COLO668 (cell line): ENCODE data around the gene ZNF587.
A peak's percentile ranks its signal among the peaks of the same experiment; 100 is the strongest.
"Not testable (repeated sequence)": the region's sequence is repeated elsewhere in the genome, so short reads cannot be mapped to it uniquely, and the experiment has no call there.

Source experiments
- DNase-seq: peaks from one replicate; lab custom pipeline; 2025; ENCODE audit not compliant: unreplicated experiment; lab: John Stamatoyannopoulos, UW

ZNF587 gene

DNA sequence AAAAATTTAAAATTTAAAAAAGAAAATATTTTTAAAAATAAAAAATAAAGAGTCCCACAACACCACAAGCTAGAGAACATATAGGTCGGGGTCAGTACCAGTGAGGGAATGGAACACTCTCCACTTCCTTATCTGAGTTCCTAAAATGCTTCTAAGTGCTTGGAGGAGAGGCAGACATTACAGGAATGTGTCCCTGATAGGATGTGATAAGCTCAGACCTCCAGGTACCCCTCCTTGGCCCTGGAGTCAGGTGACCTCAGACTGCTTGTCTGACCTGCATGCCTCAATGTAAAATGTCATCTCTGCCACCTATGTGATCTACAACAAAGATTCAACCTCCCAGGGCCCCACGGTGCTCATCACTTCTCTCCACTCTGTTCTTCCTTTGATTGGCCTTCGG is 36.4 kb downstream of the ZNF587 start:
- DNase-seq: no peak

DNA sequence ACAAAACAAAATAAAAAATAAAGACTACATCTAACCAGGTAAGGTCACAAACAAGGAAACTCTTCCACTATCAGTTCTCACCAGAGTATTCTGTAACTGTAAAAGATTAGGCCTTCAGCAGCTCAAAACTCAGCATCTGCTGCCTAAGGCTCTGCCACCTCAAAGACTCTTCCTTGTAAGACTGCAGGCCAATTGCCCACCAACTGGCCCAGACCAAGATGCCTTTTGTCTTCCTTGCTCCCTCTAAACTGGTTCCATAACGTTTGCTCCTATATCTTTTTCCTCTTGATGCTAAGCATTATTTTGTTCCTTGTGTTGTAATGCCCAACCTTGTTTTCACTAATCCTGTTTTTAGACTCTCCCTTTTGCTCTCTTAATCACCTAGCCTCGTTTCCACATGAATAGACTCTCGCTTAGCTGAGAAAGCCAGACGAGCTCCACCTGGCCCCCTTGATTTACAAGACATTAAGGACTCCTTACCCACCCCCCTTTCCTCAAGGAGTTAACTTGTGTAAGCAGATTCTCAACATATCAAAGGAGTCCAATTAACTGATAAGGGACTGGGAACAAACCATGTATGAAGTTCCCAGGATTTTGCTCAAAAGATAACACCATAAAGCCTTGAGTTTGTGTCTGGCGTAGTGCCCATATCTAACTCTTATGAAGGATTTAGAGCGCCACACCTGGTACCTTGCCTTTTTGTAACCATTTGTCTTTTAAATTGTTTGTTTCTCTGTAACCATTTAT is 37.7 kb downstream of the ZNF587 start:
- no peak for DNase-seq

DNA sequence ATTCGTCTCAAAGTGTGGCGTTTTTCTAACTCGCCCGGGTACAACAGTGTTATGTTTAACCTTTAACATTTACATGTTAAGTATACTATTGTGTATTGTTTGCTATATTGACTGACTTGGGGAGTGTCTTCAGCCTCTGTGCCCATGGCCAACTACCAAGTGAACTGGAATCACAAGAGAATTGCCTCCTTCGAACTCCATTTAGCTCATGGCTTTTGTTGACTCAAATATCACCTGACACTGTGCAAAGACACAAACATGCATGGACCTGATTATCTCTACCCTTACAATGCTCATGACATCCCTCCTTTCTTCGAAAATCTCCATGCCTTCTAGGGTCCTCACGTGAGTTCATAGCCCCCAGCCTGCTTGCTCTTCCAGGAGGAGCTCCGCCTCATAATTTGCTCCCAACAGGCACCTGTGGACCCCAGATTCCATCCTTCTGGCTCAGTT is 38.5 kb downstream of the ZNF587 start:
- DNase-seq: peak; percentile 24

DNA sequence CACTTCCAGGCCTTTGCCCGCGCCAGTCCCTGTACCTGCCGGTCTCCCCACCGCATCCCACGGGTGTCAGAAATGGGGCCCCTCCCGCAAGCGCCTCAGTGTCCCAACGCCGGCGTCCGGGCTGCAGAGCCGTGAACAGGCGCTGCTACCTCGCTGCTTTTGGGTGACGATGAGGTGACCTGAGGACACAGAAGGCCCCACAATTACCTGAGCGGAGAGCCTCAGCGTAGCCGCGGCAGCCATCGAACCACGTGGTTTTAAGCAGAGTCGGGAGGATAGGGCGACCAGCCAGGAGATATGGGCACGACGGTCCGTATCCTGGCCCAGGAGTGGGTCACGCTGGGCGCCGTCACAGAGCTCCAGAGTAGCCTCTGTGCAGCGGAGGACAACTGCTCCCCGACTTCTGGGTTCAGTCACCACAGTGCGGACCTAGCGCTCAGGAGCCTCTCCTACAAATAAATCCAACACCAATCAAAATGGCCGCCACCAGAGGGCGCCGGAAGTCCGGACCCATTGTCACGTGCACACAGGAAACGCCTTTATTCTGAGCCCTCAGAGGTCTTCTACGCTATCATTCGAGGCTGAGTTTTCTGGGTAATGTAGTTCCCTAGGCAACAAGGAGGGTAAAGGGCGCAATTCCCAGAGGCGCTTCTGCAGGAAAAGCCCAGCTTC is 39.0 kb downstream of the ZNF587 start, which contains the start of gene ZNF814:
ZNF814 (minus strand) TSS at position 478 of the 672 bp plus-strand sequence; CDS start at position 243, 235 bp downstream.
- DNase-seq: peak; percentile 83

DNA sequence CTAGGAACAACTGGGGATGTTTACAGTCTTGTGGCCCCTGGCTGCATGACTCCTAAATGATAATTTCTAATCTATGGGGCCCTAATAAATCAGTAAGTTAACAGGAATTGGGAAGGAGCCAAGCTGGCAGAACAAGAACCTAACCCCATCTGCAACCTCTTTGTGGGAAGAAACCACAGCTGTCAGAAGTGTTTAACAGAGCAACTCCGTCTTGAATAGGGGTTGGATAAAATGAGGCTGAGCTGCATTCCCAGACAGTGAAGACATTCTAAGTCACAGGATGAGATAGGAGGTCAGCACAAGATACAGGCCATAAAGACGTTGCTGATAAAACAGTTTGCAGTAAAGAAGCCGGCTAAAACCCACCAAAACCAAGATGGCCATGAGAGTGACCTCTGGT is 41.0 kb downstream of the ZNF587 start:
- DNase-seq: not testable (repeated sequence)

DNA sequence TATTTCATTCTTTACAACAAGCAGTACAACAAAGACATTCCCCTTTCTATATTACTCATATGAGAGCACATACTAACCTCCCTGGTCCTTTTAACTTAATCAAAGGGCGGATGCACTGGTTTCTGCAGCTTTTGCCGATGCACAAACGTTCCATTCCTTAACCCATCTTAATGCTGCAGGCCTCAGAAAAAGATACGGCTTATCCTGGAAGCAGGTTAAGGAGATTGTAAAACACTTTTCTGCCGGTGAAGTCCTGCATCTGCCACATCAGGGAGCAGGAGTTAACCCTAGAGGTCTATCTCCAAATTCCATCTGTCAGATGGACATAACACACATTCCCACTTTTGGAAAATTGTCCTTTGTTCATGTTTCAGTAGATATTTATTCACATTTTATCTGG is 50.7 kb downstream of the ZNF587 start:
- no peak for DNase-seq

DNA sequence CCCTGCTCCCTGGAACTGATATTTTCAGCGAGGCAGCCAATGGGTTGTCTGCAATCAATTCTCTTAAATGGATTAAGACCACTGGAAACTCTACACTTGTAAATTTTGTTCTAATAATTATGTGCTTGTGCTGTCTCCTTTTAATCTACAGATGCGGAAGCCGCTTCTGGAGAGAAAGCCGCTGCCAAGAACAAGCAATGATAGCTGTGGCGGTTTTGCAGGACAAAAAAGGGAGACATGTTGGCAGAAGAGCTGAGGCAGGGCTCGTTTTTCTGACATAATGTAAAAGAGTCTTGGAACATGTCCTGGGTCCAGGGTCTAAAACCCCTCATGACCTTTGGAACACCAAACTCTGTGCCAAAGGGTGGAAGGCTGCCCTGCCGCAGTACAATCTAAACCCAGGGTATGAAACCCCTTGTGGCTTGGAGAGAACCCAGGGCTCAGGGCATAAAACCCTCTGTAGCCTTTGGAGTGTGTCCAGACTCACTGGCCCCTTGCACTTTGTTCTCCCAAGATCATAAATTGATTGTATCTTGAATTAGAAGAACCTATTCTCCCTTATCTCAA is 54.0 kb downstream of the ZNF587 start:
- DNase-seq: no peak

DNA sequence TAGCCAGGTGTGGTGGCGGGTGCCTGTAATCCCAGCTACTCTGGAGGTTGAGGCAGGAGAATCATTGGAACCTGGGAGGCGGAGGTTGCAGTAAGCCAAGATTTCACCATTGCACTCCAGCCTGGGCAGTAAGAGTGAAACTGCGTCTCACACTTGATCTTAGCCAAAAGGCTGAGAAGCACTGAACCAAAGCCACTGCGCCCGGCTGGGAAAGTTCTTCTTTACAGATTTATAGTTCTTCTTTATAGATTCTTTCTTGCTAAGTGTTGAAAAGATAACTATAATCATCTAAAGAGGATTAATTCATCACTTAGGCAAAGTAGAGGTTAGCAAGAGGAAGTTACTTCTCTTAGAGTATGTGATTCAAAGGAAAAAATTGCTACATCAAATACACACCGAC is 55.6 kb downstream of the ZNF587 start:
- DNase-seq: no peak

DNA sequence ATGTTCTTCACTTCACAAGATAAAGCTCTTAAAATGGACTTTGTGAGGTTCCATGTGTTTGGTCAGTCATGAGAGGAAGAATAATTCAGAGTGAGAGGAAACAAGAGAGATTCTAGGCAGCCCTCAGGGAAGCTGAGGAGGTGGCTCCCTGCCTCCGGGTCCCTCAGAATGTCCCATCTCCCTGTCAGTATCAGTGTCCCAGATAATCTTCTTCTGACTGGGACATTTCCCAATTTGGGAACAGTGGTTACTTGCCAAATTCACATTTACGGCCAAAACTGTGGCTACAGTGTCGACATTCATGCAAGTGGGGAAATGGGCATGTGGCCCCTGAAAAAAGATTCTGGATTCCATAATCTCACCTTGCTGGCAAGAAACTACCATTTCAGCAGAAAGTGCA is 57.7 kb downstream of the ZNF587 start:
- DNase-seq: no peak

DNA sequence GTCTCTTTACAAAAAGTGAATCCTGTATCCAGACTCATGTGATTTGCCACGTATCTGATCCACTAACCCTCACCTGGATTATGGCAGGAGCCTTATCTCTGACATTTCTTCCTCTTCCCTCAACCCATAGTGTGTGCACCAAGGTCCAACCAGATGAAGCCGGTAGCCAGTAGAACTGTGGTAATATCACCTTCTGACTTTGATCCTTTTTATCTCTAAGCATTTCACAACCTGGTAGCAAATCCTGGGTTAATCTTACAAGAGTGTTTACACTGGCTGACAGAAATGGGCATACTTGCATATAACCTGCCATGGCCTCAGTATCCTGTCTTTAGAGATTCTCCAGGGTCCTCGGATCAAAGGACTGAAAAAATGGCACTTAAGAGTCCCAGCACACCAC is 64.9 kb downstream of the ZNF587 start:
- no peak for DNase-seq
